ENCODE measurements around the gene MED12L.

DNA sequence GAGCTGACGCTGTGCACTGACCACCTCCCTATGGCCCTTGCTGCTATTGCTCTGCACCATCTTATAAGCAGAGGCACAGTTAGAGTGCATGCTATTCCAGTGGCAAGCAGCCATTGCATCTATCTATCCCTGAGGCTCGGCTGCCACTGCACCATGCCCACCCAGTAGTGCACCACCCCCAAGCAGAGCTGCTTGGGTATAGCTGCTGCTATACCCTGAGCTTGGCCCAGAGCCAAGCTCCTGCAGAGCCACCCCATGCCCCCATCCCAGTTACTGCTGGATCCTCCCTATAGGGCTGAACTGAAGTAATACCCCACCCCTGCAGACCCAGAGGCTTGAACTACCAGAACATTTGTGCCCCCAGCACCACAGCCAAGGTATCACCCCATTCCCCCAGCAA lies 395.0 kb downstream of the MED12L start:
- TF ChIP-seq EZH2 (IDR thresholded peaks at IDR 0.05) = no peak
- TF ChIP-seq POLR2AphosphoS5 (IDR thresholded peaks at IDR 0.05; ENCODE audit: borderline replicate concordance, low read depth, low read length) = no peak
- no peak for TF ChIP-seq FOXP2 (optimal IDR thresholded peaks at IDR 0.05; ENCODE audit: control extremely low read depth, extremely low read length, insufficient read depth)

Data from SK-N-MC (cell line).